Spleen (tissue), 11 donors: ENCODE data around the gene TAF3. TPM values are rescaled to one million over a fixed set of nuclear protein-coding genes. Genes with fewer than 3 reads are reported as not detected.

ENCODE experiments used
- DNase-seq: peaks from one replicate; pipeline ENCODE4 v3.0.0-alpha.2; 2020
- H3K27ac ChIP-seq, 8 donors: fragments of 200-600 bp; sonication (generic) in 7 of 8; 1 replicate in 4 of 8; 2 replicates in 4 of 8; pipeline versions ENCODE4 v1.5.0 to v1.8.0; 2016 to 2021; ENCODE audit warnings: inconsistent platforms in 4 of 8, mild to moderate bottlenecking in 4 of 8, moderate library complexity in 1 of 8
- H3K27me3 ChIP-seq, 7 donors: fragments of 200-600 bp; sonication (generic) in 6 of 7; replicated peaks in 1 of 7; 1 replicate in 4 of 7; 2 replicates in 3 of 7; pipeline versions ENCODE4 v1.5.0 to v1.8.0; 2016 to 2021; ENCODE audit warnings: inconsistent platforms in 3 of 7, mild to moderate bottlenecking in 1 of 7
- H3K36me3 ChIP-seq, 6 donors: fragments of 200-600 bp; sonication (generic) in 5 of 6; 1 replicate in 4 of 6; 2 replicates in 2 of 6; pipeline versions ENCODE4 v1.5.0 to v1.8.0; 2016 to 2021; ENCODE audit warnings: inconsistent platforms in 2 of 6
- H3K4me1 ChIP-seq, 6 donors: fragments of 200-600 bp; sonication (generic) in 5 of 6; 1 replicate in 3 of 6; 2 replicates in 3 of 6; pipeline versions ENCODE4 v1.5.0 to v1.8.0; 2016 to 2021; ENCODE audit warnings: inconsistent platforms in 3 of 6
- H3K4me3 ChIP-seq, 8 donors: fragments of 200-600 bp; sonication (generic) in 7 of 8; 1 replicate in 4 of 8; 2 replicates in 4 of 8; pipeline versions ENCODE4 v1.5.0 to v1.8.0; 2016 to 2021; ENCODE audit warnings: inconsistent platforms in 4 of 8, mild to moderate bottlenecking in 4 of 8, moderate library complexity in 2 of 8
- H3K9me3 ChIP-seq, 8 donors: fragments of 200-600 bp; sonication (generic) in 7 of 8; 1 replicate in 4 of 8; 2 replicates in 4 of 8; pipeline versions ENCODE4 v1.5.0 to v1.8.0; 2016 to 2021; ENCODE audit warnings: inconsistent platforms in 4 of 8
- POLR2A ChIP-seq, 3 donors: fragments of 450-650 bp; IDR thresholded peaks; one replicate each; pipeline ENCODE4 v1.5.1; 2017; ENCODE audit warnings: antibody characterized with exemption in 3 of 3, mild to moderate bottlenecking in 1 of 3
- POLR2AphosphoS5 ChIP-seq, 3 donors: sonication (generic); formaldehyde crosslinking; IDR thresholded peaks; one replicate each; pipeline ENCODE4 v1.5.1; 2017; ENCODE audit warnings: antibody characterized with exemption in 3 of 3
- WGBS, 5 donors: extraction: QIAGEN DNeasy Blood & Tissue Kit in 3 of 5; methylation state at CpG; one replicate each; pipeline versions ENCODE4 v1.1.5 to v1.1.7; 2013 to 2018; 5-methylcytosine and 5-hydroxymethylcytosine counted together
- intact Hi-C: fragments of 100-400 bp; cut with DNase I; formaldehyde crosslinking; loops from one replicate; pipeline ENCODE4 v1.15.0; 2023; ENCODE audit warnings: low total_unique reads
- polyA plus RNA-seq, 3 donors: library from polyadenylated mRNA; stranded (reverse); fragments of 200-250 nt; gene quantifications; one replicate each; pipeline ENCODE4 v1.2.1, GENCODE V29; 2013
- total RNA-seq, 7 donors: library from RNA; depleted of rRNA in 3 of 7; stranded (reverse); fragments of >200 nt in 3 of 7; fragmentation: NEBNext Ultra II Directional in 4 of 7; extraction: Animal tissue kit (Norgen Biotek cat#: 25700) in 4 of 7; gene quantifications; one replicate each; pipeline versions ENCODE4 v1.1.0 to v1.2.1, GENCODE V29; 2016 to 2021
- TF ChIP-seq, protein P1 (sequence below), 11 experiments: fragments of 200-600 bp in 7 of 11; fragments of 450-650 bp in 4 of 11; sonication (generic) in 4 of 11; IDR thresholded peaks in 8 of 11; conservative IDR thresholded peaks in 3 of 11; 1 replicate in 7 of 11; 2 replicates in 4 of 11; pipeline versions ENCODE4 v1.4.0 to v1.8.0; 2016 to 2021; ENCODE audit warnings: antibody characterized with exemption in 11 of 11, inconsistent platforms in 4 of 11, mild to moderate bottlenecking in 1 of 11
- donor health status: healthy with polysubstance abuse.
- donor health status: DM: no; HTN: no; CAD: no; lungs with moderate emphysema.
- donor health status: DM: no; HTN: no; CAD: no.
- donor health status: Bipolar disorder and iron deficiency.
- donor health status: healthy.
- donor health status: DM: no; HTN: no; CAD: no.
- donor health status: DM: yes; HTN: yes; CAD: no.

The TAF3 gene
- total and polyA plus RNA-seq, 10 donors: 2.7 to 13.0 (median 9.8) TPM

DNA sequence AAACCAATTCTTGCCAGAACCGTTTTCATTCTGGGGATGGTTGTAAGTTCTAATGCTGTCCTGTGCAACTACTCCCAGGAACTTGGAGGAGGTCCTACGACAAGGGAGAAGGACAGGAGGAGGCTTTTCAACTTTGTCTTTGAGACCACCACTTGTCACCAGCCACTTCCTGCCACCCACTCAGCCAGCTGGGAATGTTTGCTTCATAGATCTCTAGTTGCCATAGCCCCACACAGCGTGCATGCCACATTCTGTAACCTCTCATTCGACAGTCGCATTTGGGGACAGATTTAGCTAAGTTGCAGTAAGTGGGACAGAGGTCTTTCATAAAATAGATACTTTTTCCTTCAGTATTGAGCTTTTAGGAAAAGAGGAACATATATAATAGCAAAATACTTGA is 78.0 kb downstream of the TAF3 start:
- Histone ChIP-seq H3K4me1 (peaks cover 0 to under 1% (median 0%) of the 10 kb centered on the region in 6 donors), H3K27ac (no peak overlapping the region), H3K4me3 (no peak overlapping the region), H3K36me3 (peaks cover 0 to 30% (median 0%) of the 10 kb centered on the region in 6 donors), H3K9me3 (no peaks in the 10 kb centered on the region), H3K27me3 (no peaks in the 10 kb centered on the region)
- intact Hi-C loops: no loop called here
- TF ChIP-seq POLR2A (IDR thresholded peaks at IDR 0.05) (no peak), POLR2AphosphoS5 (IDR thresholded peaks at IDR 0.05) (no peak)
- TF ChIP-seq, protein P1, sequence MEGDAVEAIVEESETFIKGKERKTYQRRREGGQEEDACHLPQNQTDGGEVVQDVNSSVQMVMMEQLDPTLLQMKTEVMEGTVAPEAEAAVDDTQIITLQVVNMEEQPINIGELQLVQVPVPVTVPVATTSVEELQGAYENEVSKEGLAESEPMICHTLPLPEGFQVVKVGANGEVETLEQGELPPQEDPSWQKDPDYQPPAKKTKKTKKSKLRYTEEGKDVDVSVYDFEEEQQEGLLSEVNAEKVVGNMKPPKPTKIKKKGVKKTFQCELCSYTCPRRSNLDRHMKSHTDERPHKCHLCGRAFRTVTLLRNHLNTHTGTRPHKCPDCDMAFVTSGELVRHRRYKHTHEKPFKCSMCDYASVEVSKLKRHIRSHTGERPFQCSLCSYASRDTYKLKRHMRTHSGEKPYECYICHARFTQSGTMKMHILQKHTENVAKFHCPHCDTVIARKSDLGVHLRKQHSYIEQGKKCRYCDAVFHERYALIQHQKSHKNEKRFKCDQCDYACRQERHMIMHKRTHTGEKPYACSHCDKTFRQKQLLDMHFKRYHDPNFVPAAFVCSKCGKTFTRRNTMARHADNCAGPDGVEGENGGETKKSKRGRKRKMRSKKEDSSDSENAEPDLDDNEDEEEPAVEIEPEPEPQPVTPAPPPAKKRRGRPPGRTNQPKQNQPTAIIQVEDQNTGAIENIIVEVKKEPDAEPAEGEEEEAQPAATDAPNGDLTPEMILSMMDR (IDR thresholded peaks at IDR 0.05 in 8 of 11, conservative IDR thresholded peaks at IDR 0.05 in 3 of 11): no peak
- no peak for DNase-seq
- 79 to 93% (median 83%) methylated on average over 5 of the region's 5 CpGs for WGBS, 5 donors

DNA sequence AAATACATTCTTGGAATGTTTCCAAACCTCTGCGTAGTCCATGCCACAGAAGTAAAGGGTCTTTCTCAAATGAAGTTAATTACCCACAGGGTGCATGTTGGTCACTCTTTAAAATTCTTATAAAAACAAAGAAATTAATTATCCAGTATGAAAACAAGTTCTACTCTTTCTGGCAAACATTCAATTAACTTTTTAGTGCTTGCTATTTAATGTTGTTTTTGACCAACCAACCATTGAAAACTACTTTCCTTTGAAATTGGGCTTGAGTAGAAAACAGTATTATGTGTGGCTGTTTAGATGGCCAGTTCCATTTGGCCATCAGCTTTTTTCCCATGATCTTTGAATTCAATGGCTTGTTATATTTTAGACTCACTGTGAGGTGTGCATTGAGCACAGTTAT is 83.0 kb downstream of the TAF3 start:
- TF ChIP-seq POLR2A (IDR thresholded peaks at IDR 0.05) (no peak), POLR2AphosphoS5 (IDR thresholded peaks at IDR 0.05) (no peak)
- TF ChIP-seq, protein P1 (IDR thresholded peaks at IDR 0.05 in 8 of 11, conservative IDR thresholded peaks at IDR 0.05 in 3 of 11): no peak
- Histone ChIP-seq H3K27ac (no peak overlapping the region), H3K27me3 (no peaks in the 10 kb centered on the region), H3K4me1 (no peaks in the 10 kb centered on the region), H3K36me3 (peaks cover 0 to 25% (median 0%) of the 10 kb centered on the region in 6 donors), H3K4me3 (no peak overlapping the region), H3K9me3 (no peaks in the 10 kb centered on the region)
- WGBS, 5 donors: 92 to 98% (median 94%) methylated on average over 1 of the region's 1 CpG
- intact Hi-C loops: no loop called here
- no peak for DNase-seq

DNA sequence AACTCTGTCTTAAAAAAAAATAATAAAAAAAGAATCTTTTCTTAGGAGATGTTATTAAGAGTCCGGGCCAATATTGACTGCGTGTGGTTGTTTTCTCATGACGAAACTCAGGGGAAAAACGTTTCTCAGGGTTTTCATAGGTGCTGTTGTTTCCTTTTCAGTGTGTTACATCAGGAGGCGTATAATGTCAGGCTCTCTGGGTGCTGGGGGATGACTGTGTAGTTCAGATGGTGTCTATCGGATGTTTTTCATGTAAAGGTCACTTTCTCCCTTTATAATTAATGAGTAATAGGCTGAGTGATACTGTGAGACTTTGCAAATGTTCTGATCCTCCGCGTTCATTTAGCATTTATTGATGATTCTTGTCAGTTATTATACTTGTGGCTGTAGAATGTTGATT is 84.1 kb downstream of the TAF3 start:
- H3K27ac ChIP-seq: no peak overlapping the region
- TF ChIP-seq POLR2A (IDR thresholded peaks at IDR 0.05): no peak
- no peak for TF ChIP-seq POLR2AphosphoS5 (IDR thresholded peaks at IDR 0.05)
- TF ChIP-seq, protein P1 (IDR thresholded peaks at IDR 0.05 in 8 of 11, conservative IDR thresholded peaks at IDR 0.05 in 3 of 11): no peak
- no peak for DNase-seq
- no peak overlapping the region for H3K4me3 ChIP-seq
- no peaks in the 10 kb centered on the region for H3K27me3 ChIP-seq
- no peaks in the 10 kb centered on the region for H3K9me3 ChIP-seq
- peaks cover 0 to 15% (median 0%) of the 10 kb centered on the region in 6 donors for H3K36me3 ChIP-seq
- intact Hi-C loops: no loop called here
- H3K4me1 ChIP-seq: no peaks in the 10 kb centered on the region
- WGBS, 5 donors: 67 to 89% (median 79%) methylated on average over 8 of the region's 8 CpGs

DNA sequence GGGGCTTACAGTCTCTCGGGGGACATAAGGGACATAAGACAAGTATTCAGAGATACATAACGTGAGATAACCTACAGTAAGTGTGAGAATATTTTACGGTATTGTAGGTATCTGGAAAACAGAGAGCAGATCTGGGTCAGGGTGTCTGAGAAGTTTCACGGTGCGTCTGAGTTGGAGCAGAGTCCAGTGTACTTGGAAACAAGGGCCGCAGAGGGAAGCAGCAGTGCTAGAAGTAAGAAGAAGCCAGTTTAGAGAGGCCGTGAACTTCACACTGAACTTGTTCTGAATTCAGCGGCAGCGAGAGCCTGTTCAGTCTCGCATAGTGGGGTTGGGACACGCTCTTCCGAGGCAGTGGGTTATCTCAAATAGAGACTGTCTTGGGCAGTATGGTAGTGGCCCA is 85.5 kb downstream of the TAF3 start:
- TF ChIP-seq POLR2A (IDR thresholded peaks at IDR 0.05) (no peak), POLR2AphosphoS5 (IDR thresholded peaks at IDR 0.05) (no peak)
- TF ChIP-seq, protein P1 (IDR thresholded peaks at IDR 0.05 in 8 of 11, conservative IDR thresholded peaks at IDR 0.05 in 3 of 11): no peak
- no peak overlapping the region for H3K27ac ChIP-seq
- no peaks in the 10 kb centered on the region for H3K27me3 ChIP-seq
- no peaks in the 10 kb centered on the region for H3K4me1 ChIP-seq
- H3K9me3 ChIP-seq: no peaks in the 10 kb centered on the region
- no peak overlapping the region for H3K4me3 ChIP-seq
- intact Hi-C loops: no loop called here
- peaks cover 0 to 18% (median 0%) of the 10 kb centered on the region in 6 donors for H3K36me3 ChIP-seq
- no peak for DNase-seq
- 94 to 98% (median 98%) methylated on average over 12 of the region's 12 CpGs for WGBS, 5 donors
